ENCODE data around the gene PIWIL4. TPM values are rescaled to one million over a fixed set of nuclear protein-coding genes. Genes with fewer than 3 reads are reported as not detected.

Gene PIWIL4
- total RNA-seq, 1 experiment from 2014 or later, result not detected

- no peak overlapping the region for H2BK5ac ChIP-seq (ENCODE audit: insufficient read length, low read length)
- no peaks in the 10 kb centered on the region for H3K79me2 ChIP-seq (ENCODE audit: insufficient read depth, low read length)
- H3K18ac ChIP-seq (ENCODE audit: insufficient read length, low read depth, low read length), result no peak overlapping the region
- no peak overlapping the region for H3K9ac ChIP-seq (ENCODE audit: extremely low read depth, insufficient read length, low read length)
- H3K79me1 ChIP-seq (ENCODE audit: insufficient read depth, low read depth, low read length, poor library complexity, severe bottlenecking), result no peaks in the 10 kb centered on the region
- no peak for DNase-seq
- no peak overlapping the region for H2AK5ac ChIP-seq (ENCODE audit: insufficient read length, low read length)
- H3T11ph ChIP-seq (ENCODE audit: low read length), result no peak overlapping the region
- H4K91ac ChIP-seq (ENCODE audit: insufficient read length, low read depth, low read length), result no peak overlapping the region
- Mint-ChIP-seq H3K4me1 (peaks cover 3% of the 10 kb centered on the region in 2 experiments), H3K27me3 (ENCODE audit: low read depth) (peaks cover 20% of the 10 kb centered on the region), H3K4me3 (no peak overlapping the region), H3K9me3 (no peaks in the 10 kb centered on the region), H3K27ac (no peak overlapping the region), H3K36me3 (ENCODE audit: insufficient read depth in 1 of 3, low read depth in 3 of 3) (no peaks in the 10 kb centered on the region)
- no peak overlapping the region for H2BK120ac ChIP-seq (ENCODE audit: low read depth, low read length, poor library complexity, severe bottlenecking)
- no peak overlapping the region for H3K4me2 ChIP-seq (ENCODE audit: insufficient read depth, insufficient read length, low read length)
- no peak overlapping the region for H3K27ac ChIP-seq (ENCODE audit: insufficient read length, low read depth, low read length)
- H4K5ac ChIP-seq (ENCODE audit: insufficient read length, low read depth, low read length), result no peak overlapping the region
- H3K56ac ChIP-seq (ENCODE audit: insufficient read length, low read depth, low read length), result no peak overlapping the region
- no peak overlapping the region for H2BK20ac ChIP-seq (ENCODE audit: low read depth, low read length, poor library complexity, severe bottlenecking)
- H2BK12ac ChIP-seq (ENCODE audit: insufficient read length, low read depth, low read length), result no peak overlapping the region
- no CpG with 5 or more reads among the region's 5 CpGs for WGBS (ENCODE audit: extremely low coverage, insufficient read length, low lambda C conversion rate)
- no peaks in the 10 kb centered on the region for H4K20me1 ChIP-seq (ENCODE audit: control insufficient read depth, insufficient read depth, insufficient read length)
- H3K27me3 ChIP-seq (ENCODE audit: insufficient read depth, low read length), result no peaks in the 10 kb centered on the region
- H3K4ac ChIP-seq (ENCODE audit: low read depth, low read length), result no peak overlapping the region
- no peaks in the 10 kb centered on the region for H3K9me3 ChIP-seq (ENCODE audit: control insufficient read depth, low read depth, low read length)
- H3K14ac ChIP-seq (ENCODE audit: insufficient read depth, low read length), result no peak overlapping the region
- H3K23ac ChIP-seq (ENCODE audit: insufficient read length, low read depth, low read length), result no peak overlapping the region
- H3K4me1 ChIP-seq (ENCODE audit: insufficient read depth, low read length), result no peaks in the 10 kb centered on the region
- H3K23me2 ChIP-seq (ENCODE audit: insufficient read length, low read depth, low read length, poor library complexity, severe bottlenecking), result no peaks in the 10 kb centered on the region
- H2AFZ ChIP-seq (ENCODE audit: low read length), result no peak overlapping the region
- no peak for TF ChIP-seq CTCF (conservative IDR thresholded peaks at IDR 0.05)
- no peak overlapping the region for H4K8ac ChIP-seq (replicated peaks; ENCODE audit: insufficient read length, low read depth, low read length)
- no peak overlapping the region for H2BK15ac ChIP-seq (ENCODE audit: low read depth, low read length)
Observed at GRCh38 chr11:94586978-94587377, 19.8 kb downstream of the PIWIL4 start.
